HG03342 (cell line): ENCODE results near the gene MBTPS1.

Experiments
- ATAC-seq: cut with Tn5 transposase; IDR thresholded peaks from one replicate; pipeline ENCODE4 v1.9.1; 2021; ENCODE audit warnings: mild to moderate bottlenecking, moderate library complexity; ENCODE audit not compliant: unreplicated experiment

Gene MBTPS1

DNA sequence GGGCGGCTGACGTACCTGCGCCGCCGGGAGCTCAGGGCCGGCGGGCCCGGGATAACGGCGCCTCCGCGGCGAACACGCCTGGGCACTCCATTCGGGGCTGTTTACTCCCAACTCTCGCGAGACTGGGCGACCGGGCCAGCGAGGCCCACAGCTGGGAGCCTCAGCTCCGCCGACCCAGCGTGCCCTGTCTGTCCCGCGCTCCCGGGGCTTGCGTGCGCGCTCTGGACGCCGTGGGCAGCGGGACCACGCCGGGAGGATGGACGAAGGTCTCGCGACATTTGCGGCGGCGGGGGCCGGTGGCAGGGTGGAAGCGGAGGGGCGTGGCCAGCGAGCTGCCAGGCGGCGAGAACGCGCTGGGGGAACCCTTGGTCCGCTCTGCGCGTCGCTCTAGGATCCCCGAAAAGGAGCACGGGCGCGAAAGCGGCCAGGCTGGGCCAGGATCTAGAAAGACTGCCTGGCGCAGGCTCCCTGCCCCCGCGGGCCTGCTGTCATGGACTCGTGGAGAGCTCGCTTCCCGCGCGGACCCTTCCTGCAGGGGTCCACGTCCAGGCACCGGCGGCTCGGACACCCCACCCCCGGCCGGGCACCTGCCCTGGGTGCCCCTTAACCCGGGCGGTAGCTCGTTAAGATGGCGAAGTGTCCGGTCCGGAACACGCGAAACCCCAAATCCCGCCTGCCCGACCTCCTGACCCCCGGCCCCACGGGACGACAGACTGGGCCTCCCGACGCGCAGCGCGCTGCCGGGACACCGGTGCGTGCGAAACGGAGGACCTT lies at the start of gene MBTPS1:
Gene MBTPS1, minus strand, starts transcription at position 223 of the 774 bp plus-strand sequence. CDS start 15,159 bp downstream, outside the sequence.
- ATAC-seq: peak; percentile 90

DNA sequence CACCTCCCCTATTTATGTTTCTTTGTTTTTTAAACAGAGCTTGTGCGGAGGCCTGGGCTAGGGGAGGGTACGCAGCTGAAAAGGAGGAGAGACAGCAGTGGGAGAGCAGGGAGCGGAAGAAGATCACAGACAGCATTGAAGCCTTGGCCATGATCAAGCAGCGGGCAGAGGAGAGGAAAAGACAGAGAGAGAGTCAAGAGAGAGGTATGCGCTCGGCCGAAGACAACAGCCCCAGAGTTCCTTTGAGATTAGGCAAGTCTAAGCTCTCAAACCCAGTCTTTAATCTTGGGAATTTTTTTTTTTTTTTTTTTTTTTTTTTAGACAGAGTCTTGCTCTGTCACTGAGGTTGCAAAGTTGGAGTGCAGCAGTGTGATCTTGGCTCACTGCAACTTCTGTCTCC lies 49.0 kb upstream of the MBTPS1 start:
- ATAC-seq: no peak

DNA sequence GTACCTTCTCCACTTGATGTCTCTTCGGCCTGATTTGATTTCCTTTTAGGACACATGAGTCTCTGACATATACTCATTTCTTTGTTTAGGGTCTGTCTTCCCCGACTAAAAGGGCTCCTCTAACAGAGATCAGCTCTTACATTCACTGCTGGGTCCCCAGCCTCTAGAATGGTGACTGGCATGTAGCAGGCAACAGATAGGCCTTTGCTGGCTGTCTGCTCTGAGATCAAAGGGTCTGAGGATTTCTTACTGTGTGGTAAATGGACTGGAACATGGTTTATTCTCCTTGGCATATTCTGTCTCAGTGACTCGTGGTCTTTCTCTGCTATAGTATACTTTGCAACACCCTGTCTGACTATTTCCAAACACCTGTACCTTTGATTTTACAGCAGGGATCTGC lies 45.1 kb upstream of the MBTPS1 start:
- no peak for ATAC-seq

DNA sequence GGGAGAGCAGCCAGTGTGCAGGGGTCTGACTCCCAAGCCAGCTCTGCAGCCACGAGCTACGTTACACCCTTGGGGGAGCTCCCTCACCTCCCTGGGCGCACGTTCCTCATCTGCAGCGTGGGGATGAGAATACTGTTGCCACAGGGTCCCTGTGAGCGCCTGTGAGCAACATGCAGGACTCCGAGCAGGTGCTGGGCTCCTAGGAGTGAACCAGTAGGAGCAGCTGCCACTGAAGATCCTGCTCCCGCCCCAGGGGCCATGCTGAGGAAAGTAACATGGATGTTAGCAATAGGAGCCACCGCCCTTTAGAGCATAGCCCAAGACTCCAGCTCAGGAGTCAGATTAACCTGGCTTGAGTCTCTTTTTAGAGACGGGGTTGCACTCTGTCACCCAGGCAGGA lies 44.3 kb upstream of the MBTPS1 start:
- no peak for ATAC-seq

DNA sequence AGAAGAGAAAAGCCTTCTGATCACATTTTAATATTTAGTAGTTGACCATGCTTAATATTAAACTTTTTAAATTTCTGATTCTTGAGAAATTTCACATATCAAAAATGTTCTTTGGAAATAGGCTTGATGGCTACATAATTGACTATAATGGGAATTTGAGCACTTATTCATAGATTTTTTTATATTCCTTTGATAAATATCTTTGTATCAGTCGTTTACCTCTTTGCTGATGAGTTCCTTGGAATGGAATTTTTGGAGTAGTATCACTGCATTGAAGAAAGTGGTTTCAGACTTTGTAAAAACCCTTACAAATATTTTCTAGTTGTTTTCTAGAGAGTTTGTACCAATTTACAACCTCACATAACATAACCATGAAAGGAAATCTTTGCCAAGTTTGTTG lies 43.1 kb upstream of the MBTPS1 start:
- no peak for ATAC-seq

DNA sequence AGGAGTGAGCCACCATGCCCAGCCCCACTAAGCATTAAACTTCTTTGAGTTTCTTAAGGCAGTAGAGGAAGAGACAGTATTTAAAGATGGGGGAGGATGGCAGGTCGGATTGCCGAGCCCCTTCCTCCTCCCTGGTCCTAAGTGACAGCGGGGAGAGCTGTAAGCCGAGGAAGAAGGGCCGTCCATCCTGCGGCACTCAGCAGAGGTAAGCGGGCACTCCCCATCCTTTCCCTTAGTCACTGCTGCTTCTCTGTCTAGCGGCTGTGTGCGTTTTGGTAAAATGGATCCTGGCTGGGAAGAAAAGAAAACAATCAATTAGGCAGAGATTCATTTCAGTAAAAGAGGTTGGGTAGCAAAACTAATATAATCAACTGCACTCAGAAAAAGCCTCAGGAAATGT lies 42.3 kb upstream of the MBTPS1 start:
- ATAC-seq: no peak

DNA sequence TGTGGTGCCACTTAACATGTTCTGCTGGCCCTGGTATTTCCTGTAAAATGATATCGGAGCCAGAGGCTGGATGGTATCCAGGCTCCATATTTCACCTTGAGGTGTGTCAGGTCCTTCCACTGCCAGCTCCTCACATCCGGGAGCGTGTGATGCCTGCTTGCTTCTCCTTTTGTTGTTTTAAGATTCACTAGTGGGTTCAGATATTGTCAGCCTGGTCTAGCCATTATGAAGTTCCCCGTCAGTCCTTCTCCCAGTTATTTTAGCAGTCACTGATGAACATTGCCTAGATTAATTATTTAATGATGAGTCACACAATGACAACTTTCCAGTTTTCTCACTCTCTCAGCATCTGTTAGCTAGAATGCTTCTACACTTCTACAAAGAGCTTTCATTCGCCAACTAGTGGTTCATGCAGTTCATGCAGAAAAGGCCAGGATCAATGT lies 39.6 kb upstream of the MBTPS1 start:
- ATAC-seq: no peak

DNA sequence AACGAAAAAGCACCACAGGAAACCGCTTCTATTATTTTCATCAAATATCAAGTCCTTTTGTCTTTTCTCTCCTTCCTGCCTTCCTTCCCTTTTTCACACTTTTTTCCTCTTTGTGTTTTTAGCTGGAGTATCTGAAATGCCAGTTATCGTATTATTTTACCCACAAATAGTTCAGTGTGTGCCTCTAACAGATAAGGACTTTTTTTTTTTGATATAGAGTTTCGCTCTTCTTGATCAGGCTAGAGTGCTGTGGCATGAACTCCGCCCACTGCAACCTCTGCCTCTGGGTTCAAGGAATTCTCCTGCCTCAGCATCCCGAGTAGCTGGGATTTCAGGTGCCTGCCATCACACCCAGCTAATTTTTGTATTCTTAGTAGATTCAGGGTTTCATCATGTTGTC lies 39.0 kb upstream of the MBTPS1 start:
- no peak for ATAC-seq

DNA sequence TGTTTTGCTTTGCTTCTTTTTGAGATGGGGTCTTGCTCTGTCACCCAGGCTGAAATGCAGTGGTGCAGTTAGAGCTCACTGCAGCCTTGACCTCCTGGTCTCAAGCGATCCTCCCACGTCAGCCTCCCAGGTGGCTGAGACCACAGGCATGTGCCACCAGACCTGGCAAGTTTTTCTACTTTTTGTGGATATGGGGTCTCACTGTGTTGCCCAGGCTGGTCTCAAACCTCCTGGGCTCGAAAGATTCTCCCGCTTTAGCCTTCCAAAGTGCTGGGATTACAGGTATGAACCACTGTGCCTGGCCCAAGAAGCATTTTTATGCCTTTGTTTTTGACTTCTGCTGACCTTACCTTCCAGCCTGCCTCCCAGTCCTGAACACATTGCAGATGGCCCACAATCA lies 38.5 kb upstream of the MBTPS1 start:
- no peak for ATAC-seq

DNA sequence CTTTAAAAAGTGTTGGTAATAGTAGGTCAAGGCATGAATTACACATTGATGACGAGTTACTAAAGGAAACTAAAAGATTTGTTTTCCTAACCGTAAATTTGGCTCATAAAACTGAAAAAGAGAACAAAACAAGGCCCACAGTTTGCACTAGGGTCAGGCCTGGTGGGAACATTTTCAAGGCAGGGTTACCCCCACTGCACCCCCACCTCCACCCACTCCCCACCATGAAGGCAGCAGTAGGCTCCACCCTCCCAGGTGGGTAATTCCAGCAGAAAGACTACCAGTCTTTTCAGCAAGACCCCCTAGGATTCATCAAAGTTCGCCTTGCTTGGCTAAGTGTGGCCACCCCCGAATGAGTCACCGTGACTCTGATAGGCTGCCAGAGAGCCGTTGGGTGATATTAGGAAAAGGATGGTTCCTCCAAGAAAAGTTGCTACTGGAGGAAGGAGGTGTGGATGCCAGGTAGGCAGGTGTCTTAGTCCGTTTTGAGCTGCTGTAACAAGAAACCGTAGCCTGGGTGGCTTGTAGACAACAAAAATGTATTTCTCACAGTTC lies 37.0 kb upstream of the MBTPS1 start:
- ATAC-seq: no peak

DNA sequence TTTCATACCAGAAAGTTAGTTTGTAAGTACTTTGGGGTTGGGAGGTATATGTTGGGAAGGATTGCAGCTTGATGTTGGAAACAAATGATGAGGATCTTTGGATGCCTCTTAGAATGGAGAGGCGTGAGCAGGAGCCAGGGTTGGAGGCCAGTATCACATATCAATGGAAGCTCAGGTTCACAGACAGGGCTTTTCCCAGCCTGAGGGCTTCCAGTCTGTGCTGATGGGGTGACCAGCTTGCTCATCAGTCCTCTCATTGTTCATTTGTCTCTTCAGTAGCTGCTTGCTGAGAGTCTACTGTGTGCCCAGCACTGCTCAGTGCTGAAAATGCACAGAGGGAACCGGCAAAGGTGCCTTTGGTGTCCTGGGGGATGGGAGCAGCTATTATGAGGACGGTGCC lies 34.2 kb upstream of the MBTPS1 start:
- no peak for ATAC-seq

DNA sequence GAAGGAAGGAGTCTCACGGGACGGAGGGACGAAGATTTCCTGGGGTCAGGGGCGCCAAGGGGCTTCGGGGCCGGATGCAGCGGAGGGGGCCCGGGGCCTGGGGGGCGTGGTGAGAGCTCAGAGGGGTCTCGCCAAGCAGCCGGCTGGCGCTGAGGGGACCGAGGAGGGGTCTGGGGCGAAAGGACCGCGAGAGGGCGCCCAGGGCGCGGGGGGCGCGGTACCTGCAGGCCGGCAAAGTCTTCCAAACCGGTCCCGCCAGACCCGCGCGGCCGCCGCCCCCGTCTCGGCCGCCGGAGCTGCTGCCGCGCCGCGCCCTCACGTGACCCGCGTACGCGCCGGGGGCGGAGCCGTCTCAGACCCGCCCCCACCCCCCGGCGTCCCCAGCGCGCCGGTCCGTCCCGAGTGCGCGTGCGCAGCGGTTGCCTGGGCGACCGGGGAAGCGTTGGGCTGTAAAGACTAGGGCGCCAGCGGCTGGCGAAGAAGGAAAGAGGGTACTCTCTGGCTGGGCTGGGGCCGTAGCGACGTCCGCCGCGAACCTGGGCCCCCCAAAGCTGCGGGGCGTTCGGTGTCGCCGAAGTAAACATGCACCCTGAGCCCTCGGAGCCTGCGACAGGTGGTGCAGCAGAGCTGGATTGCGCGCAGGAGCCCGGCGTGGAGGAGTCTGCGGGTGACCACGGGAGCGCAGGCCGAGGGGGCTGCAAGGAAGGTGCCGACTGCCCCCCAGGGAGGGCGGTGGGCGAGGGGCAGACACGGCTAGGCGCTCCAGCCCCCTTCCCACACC lies 28.3 kb upstream of the MBTPS1 start, which contains the start of the genes DNAAF1 and HSDL1:
Gene DNAAF1, plus strand, starts transcription at position 450 of the 781 bp plus-strand sequence. Its CDS starts 133 bp downstream, at position 583.
Gene HSDL1, minus strand, starts transcription at position 319 of the 781 bp plus-strand sequence. CDS start 13,856 bp downstream, outside the sequence.
- peak; percentile 75 for ATAC-seq

DNA sequence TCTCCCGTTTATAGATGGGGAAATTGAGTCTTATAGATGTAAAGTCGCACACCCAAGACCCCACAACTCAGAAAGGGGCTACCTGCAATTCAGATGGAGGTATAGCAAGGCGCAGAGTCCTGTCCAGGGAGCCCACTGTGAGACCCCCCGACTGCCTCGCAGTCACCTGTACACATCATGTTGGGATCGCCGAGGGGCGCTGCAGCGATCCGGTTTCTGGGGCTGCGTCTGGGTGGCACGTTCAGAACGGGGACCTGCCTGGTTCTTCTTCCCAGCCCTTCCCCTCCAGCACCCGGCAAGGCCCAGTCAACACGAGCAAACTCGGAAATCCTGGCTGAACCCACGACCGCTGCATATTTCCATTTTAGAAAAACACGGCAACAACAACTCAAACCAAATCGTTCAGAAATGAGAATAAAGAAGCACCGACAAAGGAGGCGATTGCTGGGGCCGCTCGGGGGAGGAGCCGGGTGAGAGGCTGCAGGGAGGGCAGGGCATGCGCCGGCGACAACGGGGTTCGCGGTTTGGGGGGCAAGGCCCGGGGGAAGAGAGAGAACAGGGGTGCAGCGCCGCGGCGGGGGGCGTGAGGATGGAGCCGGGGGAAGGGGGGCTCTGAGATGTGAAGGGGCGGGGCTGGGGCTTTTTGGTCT lies 27.6 kb upstream of the MBTPS1 start:
- no peak for ATAC-seq

DNA sequence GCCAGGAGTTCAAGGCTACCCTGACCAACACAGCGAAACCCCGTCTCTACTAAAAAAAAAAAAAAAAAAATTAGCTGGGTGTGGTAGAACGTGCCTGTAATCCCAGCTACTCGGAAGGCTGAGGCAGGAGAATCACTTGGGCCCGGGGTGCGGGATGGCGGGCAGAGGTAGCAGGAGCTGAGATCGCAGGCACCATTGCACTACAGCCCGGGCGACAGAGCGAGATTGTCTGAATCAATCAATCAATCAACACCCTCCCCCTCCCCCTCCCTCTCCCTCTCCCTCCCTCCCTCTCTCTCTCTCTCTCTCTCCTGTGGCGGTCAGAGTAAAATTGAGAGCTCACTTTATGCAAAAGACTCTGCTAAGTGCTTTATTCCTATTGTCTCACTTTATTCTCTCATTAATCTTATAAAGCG lies 27.1 kb upstream of the MBTPS1 start:
- no peak for ATAC-seq

DNA sequence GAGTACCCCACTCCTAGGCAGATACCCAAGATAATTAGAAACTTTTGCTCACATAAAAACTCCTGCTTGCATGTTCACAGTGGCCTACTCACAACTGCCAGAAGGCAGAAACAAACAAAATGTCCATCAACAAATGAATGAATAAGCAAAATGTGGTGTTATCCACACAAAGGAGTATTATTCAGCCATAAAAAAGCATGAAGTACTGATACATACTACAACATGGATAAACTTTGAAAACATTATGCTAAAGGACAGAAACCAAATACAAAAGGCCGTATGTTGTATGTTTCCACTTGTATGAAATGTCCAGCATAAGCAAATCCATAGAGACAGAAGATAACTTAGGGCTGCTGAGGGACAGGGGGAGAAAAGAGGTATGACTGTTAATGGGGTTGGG lies 26.3 kb upstream of the MBTPS1 start:
- no peak for ATAC-seq

DNA sequence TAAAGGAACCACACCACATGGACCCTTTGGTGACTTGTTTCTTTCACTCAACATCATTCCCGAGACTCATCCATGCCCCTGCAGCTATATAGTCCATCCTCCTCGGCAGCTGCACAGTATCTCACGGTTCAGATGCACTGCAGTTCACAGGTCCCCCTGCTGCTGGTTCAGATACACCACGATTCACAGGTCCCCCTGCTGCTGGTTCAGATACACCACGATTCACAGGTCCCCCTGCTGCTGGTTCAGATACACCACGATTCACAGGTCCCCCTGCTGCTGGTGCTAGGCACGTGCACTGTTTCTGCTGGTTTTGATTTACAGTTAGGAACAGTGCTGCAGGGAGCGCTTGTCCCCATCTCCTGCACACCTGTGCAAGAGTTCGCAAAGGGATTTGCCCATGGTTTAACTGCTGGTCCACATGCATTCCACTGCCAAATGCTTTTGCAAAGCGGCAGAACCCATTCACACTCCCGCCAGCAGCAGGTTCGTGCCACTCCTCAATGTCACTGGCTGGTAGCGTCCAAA lies 24.5 kb upstream of the MBTPS1 start:
- ATAC-seq: no peak

DNA sequence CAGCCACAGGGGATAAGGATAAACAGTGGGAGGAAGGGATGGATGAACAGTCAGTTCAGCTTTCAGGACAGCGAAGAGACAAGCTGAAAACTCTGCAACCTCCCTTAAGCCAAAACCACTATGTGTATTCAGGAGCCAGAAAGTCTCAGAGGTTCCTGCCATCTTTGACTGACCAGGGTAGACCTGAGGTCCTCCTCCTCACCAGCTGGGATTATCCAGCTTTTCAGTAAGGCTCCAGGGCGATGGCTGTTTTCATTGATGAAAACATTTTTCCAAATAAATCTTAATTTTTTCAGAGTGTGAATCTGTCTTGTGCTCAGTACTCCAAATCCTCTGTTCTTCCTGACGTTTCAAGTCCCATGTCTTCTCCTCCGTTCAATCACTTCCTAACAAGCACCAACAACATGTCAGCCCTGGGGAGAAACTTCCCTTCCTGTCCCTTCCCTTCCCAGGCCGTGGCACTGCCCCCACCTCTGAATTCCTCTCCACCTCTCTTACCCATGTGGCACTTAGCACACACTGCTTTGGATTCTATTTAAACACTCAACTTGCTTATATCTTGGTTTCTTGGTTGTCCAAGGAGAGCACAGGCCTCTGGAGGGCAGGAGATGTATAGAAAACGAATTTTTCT lies 23.0 kb upstream of the MBTPS1 start:
- no peak for ATAC-seq

DNA sequence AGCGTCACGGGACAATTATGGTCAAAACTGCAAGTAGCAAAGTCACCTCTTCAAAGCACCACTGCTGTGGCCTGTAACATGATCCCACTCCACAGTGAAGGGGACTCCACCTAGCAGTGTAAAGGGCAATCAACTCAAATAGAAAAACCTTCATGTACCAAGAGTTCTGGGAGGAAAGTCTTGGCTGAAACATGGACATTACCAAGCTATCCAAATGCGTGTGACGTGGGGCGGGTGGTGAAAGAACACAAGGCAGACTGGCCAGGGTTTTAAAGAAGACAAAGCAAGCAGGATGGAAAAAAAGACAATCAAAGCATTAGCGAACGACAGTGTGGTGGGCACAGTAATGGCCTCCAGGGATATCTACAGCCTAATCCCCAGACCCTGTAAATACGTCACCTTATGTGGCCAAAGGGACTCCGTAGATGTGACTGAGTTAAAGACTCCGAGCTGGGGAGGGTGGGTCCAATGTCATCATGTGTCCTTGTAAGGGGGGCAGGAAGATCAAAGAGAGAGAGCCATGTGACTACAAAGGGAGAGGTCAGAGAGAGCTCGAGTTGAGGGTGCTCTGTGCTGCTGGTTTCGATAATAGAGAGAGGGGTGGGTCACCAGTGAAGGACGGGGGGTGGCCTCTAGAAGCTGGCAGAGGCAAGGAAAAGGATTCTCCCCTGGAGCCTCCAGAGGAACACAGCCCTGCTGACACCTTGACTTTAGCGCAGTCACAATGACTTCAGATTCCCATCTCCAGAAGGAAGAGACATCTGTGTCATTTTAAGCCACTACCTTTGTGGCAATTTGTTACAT lies 22.3 kb upstream of the MBTPS1 start:
- no peak for ATAC-seq

DNA sequence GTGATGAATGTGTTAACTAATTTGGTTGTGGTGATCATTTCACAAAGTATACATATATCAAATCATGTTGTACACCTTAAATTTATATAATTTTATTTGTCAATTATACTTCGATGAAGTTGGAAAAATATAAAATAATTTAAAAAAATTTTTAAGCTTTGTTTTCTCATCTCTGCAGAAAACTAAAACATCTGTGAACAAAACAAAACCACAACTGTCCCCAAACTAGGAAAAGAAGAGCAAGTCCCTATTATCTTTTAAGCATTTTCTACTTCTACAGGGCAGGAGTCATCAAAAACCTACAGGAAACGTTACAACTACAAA lies 21.7 kb upstream of the MBTPS1 start:
- ATAC-seq: no peak
